ENCODE data around the gene TRIM4.
"Not testable (repeated sequence)": the region's sequence is repeated elsewhere in the genome, so short reads cannot be mapped to it uniquely, and the experiment has no call there.

- TF ChIP-seq, protein P1, sequence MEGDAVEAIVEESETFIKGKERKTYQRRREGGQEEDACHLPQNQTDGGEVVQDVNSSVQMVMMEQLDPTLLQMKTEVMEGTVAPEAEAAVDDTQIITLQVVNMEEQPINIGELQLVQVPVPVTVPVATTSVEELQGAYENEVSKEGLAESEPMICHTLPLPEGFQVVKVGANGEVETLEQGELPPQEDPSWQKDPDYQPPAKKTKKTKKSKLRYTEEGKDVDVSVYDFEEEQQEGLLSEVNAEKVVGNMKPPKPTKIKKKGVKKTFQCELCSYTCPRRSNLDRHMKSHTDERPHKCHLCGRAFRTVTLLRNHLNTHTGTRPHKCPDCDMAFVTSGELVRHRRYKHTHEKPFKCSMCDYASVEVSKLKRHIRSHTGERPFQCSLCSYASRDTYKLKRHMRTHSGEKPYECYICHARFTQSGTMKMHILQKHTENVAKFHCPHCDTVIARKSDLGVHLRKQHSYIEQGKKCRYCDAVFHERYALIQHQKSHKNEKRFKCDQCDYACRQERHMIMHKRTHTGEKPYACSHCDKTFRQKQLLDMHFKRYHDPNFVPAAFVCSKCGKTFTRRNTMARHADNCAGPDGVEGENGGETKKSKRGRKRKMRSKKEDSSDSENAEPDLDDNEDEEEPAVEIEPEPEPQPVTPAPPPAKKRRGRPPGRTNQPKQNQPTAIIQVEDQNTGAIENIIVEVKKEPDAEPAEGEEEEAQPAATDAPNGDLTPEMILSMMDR (IDR thresholded peaks at IDR 0.05; ENCODE audit: low read depth, low read length, poor library complexity, severe bottlenecking), result not testable (repeated sequence)
- not testable (repeated sequence) for TF ChIP-seq EZH2phosphoT487 (IDR thresholded peaks at IDR 0.05; ENCODE audit: borderline replicate concordance, low read length)
These were observed 15.7 kb upstream of the TRIM4 start for GRCh38 chr7:99935009-99935408.
